T follicular helper cell (primary cell): ENCODE measurements around the gene SRSF8.
"Not testable (repeated sequence)": the region's sequence is repeated elsewhere in the genome, so short reads cannot be mapped to it uniquely, and the experiment has no call there.

Source experiments
- DNase-seq: peaks from one replicate; pipeline ENCODE4 v3.0.0-alpha.2; 2020; ENCODE audit warnings: low read depth
- total RNA-seq, 2 experiments: gene quantifications; one replicate each; lab custom pipeline; 2026; lab: John Stamatoyannopoulos, UW

Gene SRSF8
- total RNA-seq: 91.4 to 112 reads per million in 2 experiments

DNA sequence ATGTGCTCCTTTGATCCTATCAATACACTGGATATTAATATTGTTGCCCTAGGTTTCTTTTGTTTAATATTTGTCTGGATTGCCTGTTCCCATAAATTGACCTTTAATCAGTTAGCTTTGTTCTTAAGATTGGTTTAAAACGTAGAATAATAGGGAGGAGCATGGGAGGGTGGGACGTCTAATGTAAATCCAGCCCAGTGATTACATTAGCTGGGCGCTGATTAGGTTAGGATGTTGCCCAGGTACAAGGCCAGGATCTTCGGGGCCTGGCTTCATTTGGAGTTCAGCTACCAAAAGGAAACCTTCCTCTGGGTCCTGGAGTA is at the start of gene SRSF8:
SRSF8 (plus strand) TSS at position 204 of the 323 bp plus-strand sequence. CDS start 308 bp downstream, outside the sequence.
- DNase-seq: no peak

DNA sequence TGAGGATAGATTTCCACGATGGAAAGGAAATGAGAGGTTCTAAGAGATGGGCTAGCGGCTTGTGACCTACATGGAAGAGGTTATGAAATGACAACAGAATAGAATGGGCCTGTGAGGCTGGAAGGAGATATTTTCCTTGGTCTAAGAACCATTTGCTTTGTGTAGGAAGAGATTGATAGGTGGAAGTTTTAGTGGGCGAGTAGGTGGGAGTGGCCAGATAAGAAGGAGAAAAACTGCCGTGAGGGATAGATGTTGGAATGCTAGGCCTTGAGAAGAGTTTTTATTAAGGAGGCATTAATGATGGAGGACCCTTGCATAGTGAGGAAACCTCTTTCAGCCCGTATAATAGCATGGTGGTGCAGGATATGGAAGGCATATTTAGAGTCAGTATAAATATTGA is 45.3 kb upstream of the SRSF8 start:
- not testable (repeated sequence) for DNase-seq

GRCh38 chr11:95024958-95025357 is 41.8 kb upstream of the SRSF8 start, which contains the start of gene KDM4E:
Gene KDM4E (plus strand): TSS chr11:95025258. CDS start chr11:95025558, 300 bp downstream.
- no peak for DNase-seq

DNA sequence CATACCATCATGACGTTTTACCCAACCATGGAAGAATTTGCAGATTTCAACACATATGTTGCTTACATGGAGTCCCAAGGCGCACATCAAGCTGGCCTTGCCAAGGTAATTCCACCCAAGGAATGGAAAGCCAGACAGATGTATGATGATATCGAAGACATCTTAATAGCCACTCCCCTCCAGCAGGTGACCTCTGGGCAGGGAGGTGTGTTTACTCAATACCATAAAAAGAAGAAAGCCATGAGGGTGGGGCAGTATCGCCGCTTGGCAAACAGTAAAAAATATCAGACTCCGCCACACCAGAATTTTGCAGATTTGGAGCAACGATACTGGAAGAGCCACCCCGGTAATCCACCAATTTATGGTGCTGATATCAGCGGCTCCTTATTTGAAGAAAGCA is 41.1 kb upstream of the SRSF8 start:
- not testable (repeated sequence) for DNase-seq

DNA sequence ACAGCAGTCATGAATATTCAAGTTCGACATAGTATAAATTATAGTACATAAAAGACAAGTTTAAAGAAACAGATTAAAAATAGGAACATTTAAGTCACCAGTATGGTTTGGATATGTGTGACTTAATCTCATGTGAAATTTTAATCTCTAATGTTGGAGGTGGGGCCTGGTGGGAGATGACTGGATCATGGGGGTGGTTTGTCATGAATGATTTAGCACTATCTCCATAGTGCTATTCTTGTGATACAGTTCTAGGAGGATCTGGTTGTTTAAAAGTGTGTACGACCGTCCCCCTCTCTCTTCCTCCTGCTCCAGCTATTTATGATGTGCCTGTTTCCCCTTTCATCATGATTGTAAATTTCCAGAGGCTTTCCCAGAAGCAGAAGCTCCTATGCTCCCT is 38.4 kb upstream of the SRSF8 start:
- DNase-seq: no peak

DNA sequence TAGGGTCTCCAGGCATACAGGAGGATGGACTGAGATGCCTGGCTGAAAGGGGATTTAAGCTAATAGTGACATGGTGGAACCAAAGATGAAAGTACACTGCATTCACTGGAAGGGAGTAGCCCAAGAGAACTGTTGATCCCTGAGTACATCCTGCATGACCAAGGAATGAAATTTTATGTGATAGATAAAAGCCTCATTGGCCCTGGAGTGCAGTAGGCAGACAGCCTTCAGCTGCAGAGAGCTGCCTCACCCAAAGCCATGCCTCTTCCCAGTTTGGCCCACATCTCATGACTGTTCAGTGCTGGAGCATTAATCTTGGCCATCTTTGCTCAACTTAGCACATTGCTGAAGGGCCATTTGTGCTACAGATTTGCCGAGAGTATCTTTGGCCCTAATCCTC is 33.7 kb upstream of the SRSF8 start:
- DNase-seq: no peak

GRCh38 chr11:95035316-95035715 is 31.4 kb upstream of the SRSF8 start:
- DNase-seq: no peak

- DNase-seq: not testable (repeated sequence)
These were observed 29.2 kb upstream of the SRSF8 start for GRCh38 chr11:95037356-95038035.

DNA sequence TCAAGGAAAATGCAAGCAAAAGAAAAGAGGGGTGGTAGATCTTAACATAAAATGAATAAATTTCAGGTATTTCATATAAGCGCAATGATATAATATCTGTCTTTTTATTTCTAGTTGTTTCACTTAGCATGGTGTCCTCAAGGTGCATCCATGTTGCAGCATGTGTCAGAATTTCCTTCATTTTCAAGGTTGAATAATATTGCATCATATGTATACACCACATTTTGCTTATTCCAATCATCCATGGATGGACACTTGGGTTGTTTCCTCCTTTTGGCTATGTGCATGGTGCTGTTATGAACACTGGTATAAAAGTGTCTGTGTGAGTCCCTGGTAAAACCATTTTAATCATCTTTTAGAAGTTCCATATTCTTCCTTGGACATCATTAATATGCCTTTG is 24.5 kb upstream of the SRSF8 start:
- DNase-seq: no peak

DNA sequence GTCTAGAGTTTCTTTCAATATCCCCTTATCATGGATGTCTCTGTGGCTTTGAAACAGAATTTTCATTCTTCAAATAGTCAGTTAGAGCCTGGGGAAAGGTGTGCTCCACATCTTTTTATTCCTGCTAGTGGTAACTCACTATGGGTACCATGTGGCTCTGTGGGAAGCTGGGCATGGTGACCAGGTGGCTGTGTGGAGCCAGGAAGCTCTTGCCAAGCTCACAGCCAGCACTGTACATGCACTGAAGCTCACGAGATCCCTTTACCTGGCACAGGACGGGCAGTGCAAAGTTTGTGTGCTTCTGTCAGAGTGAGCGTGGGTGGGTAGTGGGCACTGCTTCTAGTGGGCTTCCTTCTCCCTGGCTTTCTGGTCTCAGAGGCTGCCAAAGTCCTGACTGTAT is 23.8 kb upstream of the SRSF8 start:
- DNase-seq: no peak

DNA sequence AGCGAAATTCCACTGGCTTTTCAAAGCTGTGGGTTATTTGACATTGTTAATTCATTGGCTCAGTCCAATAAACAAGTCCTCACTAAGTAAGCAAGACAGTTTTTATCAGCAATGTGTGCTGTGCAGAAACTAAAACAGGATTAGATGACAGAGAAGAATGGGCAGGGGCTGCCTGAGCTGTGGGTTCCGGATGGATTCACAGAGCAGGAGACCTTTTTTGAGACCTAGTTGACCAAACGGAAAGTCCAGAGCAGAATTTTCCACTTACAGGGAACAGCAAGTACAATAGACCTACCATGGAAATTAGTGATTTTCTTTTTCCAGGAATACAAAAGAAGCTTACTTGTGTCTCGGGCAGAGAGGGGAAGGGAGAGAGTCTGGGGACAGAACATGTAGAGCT is 22.7 kb upstream of the SRSF8 start:
- DNase-seq: no peak

GRCh38 chr11:95045812-95046211 is 20.9 kb upstream of the SRSF8 start:
- no peak for DNase-seq

- not testable (repeated sequence) for DNase-seq
These were observed 17.6 kb upstream of the SRSF8 start, which contains the start of gene KDM4F for GRCh38 chr11:95049122-95049521. Gene KDM4F (plus strand): TSS chr11:95049422.

DNA sequence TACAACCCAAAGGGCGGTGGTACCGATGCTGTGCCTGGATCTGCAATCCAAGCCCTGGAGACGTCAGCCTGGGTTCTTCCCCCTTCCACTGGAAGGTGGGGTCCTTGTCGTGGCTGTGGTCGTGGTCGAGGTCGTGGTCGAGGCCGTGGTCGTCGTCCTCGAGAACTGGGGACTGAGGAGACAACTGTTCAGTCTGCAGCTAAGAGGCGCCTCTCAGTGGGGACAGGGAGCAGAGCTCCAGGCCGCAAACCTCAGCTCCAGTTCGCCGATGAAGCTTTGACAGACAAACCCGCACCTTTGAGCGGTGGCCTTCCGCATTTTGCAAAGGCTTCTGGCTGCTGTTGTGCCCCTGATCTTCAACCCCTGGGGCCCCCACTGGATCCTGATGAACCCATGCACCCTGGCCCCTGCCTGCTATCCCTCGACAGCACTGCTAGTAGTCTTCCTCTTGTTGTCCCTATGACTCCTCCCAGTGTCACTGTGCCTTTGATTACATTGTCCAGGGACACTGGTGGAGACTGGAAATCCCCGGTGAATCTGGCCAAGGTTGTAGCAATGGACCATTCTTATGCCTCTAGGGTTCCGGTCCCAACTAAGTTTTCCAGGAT is 16.0 kb upstream of the SRSF8 start:
- DNase-seq: no peak

- DNase-seq: no peak
These were observed 12.4 kb upstream of the SRSF8 start for GRCh38 chr11:95054356-95054755.

- DNase-seq: no peak
These were observed 11.3 kb upstream of the SRSF8 start for GRCh38 chr11:95055283-95055897.

GRCh38 chr11:95057959-95058358 is 8.8 kb upstream of the SRSF8 start:
- DNase-seq: no peak

DNA sequence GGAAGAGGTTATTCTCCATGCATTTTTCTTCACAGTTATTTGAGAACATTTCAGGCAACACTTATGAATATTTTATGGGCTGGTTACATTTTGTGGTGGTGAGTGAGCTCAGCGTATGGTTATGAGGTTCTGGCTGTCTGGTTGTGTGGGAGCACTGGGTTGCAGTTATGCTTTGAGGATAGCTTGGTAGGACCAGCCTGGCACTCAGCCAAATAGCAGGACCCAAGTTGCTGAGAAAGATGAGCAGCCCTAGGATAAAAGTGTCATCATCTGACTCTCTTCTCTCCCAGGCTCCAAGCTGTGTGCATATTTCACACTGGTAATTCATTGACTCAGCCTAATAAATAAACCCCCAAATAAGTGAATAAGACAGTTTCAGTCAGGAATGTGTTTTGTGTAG is 8.1 kb upstream of the SRSF8 start:
- no peak for DNase-seq

GRCh38 chr11:95059046-95059445 is 7.7 kb upstream of the SRSF8 start:
- no peak for DNase-seq

GRCh38 chr11:95065336-95065735 is 1.4 kb upstream of the SRSF8 start:
- no peak for DNase-seq

DNA sequence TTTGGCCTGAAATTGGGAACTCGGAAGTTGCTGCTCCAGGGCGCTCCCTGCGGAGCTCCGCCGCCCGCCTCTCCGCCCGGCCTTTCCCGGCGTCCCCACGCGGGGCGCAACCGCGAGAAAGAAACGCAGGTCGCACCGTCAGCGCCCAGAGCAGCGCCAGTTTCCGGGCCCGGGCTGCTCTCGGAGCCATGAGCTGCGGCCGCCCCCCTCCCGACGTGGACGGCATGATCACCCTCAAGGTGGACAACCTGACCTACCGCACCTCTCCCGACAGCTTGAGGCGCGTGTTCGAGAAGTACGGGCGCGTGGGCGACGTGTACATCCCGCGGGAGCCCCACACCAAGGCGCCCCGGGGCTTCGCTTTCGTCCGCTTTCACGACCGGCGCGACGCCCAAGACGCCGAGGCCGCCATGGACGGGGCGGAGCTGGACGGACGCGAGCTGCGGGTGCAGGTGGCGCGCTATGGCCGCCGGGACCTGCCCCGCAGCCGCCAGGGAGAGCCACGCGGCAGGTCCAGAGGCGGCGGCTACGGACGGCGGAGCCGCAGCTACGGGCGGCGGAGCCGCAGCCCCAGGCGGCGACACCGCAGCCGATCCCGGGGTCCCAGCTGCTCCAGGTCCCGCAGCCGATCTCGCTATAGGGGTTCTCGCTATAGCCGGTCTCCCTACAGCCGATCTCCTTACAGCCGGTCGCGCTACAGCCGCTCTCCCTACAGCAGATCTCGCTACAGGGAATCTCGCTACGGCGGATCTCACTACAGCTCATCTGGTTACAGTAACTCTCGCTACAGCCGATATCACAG is 521 bp downstream of the SRSF8 start:
- DNase-seq: peak; percentile 61

DNA sequence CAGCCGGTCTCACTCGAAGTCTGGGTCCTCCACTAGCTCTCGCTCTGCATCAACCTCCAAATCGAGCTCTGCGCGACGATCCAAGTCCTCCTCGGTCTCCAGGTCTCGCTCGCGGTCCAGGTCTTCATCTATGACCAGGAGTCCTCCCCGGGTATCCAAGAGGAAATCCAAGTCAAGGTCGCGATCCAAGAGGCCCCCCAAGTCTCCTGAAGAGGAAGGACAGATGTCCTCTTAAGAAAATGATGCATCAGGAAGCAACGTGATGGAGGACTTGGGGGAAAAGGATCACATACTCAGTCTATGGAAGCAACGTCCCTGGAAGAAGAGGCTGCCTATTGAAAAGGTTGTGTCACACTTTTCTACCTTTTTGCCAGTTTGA is 1.1 kb downstream of the SRSF8 start:
- DNase-seq: no peak
